Measurements from ENCODE around the gene TOP2A.

DNA sequence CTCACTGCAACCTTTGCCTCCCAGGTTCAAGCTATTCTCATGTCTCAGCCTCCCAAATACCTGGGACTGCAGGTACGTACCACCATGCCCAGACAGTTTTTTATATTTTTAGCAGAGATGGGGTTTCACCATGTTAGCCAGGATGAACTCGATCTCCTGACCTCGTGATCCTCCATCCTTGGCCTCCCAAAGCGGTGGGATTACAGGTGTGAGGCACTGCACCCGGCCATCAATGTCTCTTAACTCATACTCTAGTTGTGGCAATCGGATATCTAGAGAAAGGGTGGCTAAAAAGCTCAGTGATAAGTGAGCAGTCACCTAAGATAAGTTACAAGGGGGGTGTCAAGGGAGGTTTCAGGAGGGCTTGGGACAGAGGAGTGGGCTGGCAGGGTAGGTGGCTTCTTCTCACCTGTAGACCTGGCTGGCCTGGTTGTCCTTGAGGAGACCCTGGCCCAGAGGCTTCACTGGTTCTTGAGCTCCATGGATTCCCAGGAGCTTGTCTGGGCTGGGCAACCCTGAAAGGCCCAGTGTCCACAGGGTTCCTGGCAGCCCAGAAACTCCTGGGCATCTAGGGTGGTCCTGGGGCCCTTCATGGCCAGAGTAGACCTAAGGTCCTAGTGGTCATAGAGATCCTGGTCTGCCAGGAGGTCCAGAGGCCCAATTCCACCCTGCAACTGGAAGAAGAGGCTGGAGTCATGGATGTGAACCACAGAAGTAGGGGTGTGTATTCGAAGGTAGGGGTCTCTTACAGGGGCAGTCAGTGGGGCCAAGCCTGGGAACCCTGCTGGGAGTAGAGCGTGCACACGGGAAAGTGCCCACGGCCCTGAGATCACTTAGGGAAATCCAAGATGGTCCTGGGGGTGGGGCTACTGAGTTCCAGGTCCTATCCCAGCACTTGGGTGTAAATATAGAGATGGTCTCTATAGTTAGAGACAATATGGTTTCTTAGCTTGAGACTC lies 12.9 kb upstream of the TOP2A start:
- TF ChIP-seq, protein P1, sequence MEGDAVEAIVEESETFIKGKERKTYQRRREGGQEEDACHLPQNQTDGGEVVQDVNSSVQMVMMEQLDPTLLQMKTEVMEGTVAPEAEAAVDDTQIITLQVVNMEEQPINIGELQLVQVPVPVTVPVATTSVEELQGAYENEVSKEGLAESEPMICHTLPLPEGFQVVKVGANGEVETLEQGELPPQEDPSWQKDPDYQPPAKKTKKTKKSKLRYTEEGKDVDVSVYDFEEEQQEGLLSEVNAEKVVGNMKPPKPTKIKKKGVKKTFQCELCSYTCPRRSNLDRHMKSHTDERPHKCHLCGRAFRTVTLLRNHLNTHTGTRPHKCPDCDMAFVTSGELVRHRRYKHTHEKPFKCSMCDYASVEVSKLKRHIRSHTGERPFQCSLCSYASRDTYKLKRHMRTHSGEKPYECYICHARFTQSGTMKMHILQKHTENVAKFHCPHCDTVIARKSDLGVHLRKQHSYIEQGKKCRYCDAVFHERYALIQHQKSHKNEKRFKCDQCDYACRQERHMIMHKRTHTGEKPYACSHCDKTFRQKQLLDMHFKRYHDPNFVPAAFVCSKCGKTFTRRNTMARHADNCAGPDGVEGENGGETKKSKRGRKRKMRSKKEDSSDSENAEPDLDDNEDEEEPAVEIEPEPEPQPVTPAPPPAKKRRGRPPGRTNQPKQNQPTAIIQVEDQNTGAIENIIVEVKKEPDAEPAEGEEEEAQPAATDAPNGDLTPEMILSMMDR (IDR thresholded peaks at IDR 0.05): no peak
- no peak for TF ChIP-seq POLR2A (IDR thresholded peaks at IDR 0.05)
